Mesendoderm (in vitro differentiated cells): ENCODE measurements around the gene RDH8.

Experiments used
- DNase-seq: peaks from one replicate; pipeline ENCODE4 v3.0.0; 2013
- H2AK5ac ChIP-seq: 2 replicates; pipeline ENCODE4 v1.6.1; 2013; ENCODE audit warnings: low read length, inconsistent platforms
- H2BK120ac ChIP-seq: 2 replicates; pipeline ENCODE4 v1.6.1; 2013; ENCODE audit warnings: low read depth, mild to moderate bottlenecking, low read length, moderate library complexity, mixed read lengths
- H2BK15ac ChIP-seq: replicated peaks from 2 replicates; pipeline ENCODE4 v1.6.1; 2013; ENCODE audit warnings: low read depth, mild to moderate bottlenecking, moderate library complexity
- H2BK5ac ChIP-seq: 2 replicates; pipeline ENCODE4 v1.6.1; 2013; ENCODE audit warnings: low read length, inconsistent platforms
- H3K18ac ChIP-seq: 2 replicates; pipeline ENCODE4 v1.6.1; 2013; ENCODE audit warnings: mild to moderate bottlenecking, low read length, mixed read lengths
- H3K23ac ChIP-seq: one replicate; pipeline ENCODE4 v1.6.1; 2013; ENCODE audit warnings: low read length
- H3K27ac ChIP-seq: 2 replicates; pipeline ENCODE4 v1.5.1; 2013; ENCODE audit warnings: low read depth, mild to moderate bottlenecking, inconsistent platforms, low read length, moderate library complexity
- H3K27me3 ChIP-seq: 2 replicates; pipeline ENCODE4 v1.6.1; 2013; ENCODE audit warnings: low read length, control low read depth, mild to moderate bottlenecking, inconsistent platforms; ENCODE audit not compliant: insufficient read depth, poor library complexity
- H3K36me3 ChIP-seq: 2 replicates; pipeline ENCODE4 v1.6.1; 2013; ENCODE audit warnings: low read length, inconsistent platforms; ENCODE audit not compliant: control insufficient read depth, insufficient read depth
- H3K4ac ChIP-seq: one replicate; pipeline ENCODE4 v1.6.1; 2013; ENCODE audit warnings: low read depth, mild to moderate bottlenecking, low read length, moderate library complexity
- H3K4me1 ChIP-seq: 2 replicates; pipeline ENCODE4 v1.6.1; 2013; ENCODE audit warnings: low read depth, low read length, inconsistent platforms; ENCODE audit not compliant: control insufficient read depth
- H3K4me2 ChIP-seq: 2 replicates; pipeline ENCODE4 v1.6.1; 2013; ENCODE audit warnings: low read length
- H3K4me3 ChIP-seq: 2 replicates; pipeline ENCODE4 v1.5.1; 2013; ENCODE audit warnings: mild to moderate bottlenecking, low read length
- H3K56ac ChIP-seq: one replicate; pipeline ENCODE4 v1.6.1; 2013; ENCODE audit warnings: low read length
- H3K79me1 ChIP-seq: 2 replicates; pipeline ENCODE4 v1.6.1; 2013; ENCODE audit warnings: low read length, inconsistent platforms
- H3K79me2 ChIP-seq: 2 replicates; pipeline ENCODE4 v1.6.1; 2013; ENCODE audit warnings: mild to moderate bottlenecking, low read length; ENCODE audit not compliant: control insufficient read depth, insufficient read depth
- H3K9ac ChIP-seq: 2 replicates; pipeline ENCODE4 v1.6.1; 2013; ENCODE audit warnings: low read length, inconsistent platforms
- H4K5ac ChIP-seq: one replicate; pipeline ENCODE4 v1.6.1; 2013; ENCODE audit warnings: low read length
- H4K8ac ChIP-seq: one replicate; pipeline ENCODE4 v1.6.1; 2013; ENCODE audit warnings: low read depth, mild to moderate bottlenecking, control low read depth, low read length, moderate library complexity
- WGBS: extraction: QIAGEN DNeasy Blood & Tissue Kit; methylation state at CpG from one replicate; pipeline ENCODE4 v1.1.7; 2013; ENCODE audit warnings: low lambda C conversion rate, missing lambda C conversion rate; ENCODE audit not compliant: insufficient coverage; ENCODE audit errors: extremely low coverage; 5-methylcytosine and 5-hydroxymethylcytosine counted together

Gene RDH8

DNA sequence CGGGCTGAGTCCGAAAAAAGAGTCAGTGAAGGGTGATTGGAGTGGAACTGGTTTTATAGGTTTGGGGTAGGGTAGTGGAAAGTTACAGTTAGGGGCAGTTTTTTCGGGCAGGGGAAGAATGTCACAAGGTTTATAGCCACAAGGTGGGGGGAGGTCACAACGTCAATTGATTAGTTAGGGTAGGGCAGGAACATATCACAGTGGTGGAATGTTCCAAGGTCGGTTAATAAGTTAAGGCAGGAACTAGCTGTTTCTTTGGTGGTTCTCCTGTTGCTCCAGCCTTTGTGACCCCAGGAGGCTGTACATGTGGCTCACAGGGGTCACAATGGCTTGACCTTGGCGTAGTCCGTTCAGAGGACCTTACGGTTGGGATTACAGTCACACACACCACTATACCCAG is 20.3 kb downstream of the RDH8 start:
- Histone ChIP-seq H3K23ac (no peak overlapping the region), H3K4me1 (no peaks in the 10 kb centered on the region), H3K79me2 (no peaks in the 10 kb centered on the region), H3K36me3 (no peaks in the 10 kb centered on the region), H2BK5ac (no peak overlapping the region), H3K27ac (no peak overlapping the region), H3K4ac (no peak overlapping the region), H2AK5ac (no peak overlapping the region), H3K4me3 (no peak overlapping the region), H4K8ac (no peak overlapping the region), H2BK15ac (no peak overlapping the region), H3K9ac (no peak overlapping the region), H3K27me3 (no peaks in the 10 kb centered on the region), H3K56ac (no peak overlapping the region), H4K5ac (no peak overlapping the region), H2BK120ac (no peak overlapping the region), H3K4me2 (no peak overlapping the region), H3K18ac (no peak overlapping the region), H3K79me1 (no peaks in the 10 kb centered on the region)
- DNase-seq: no peak
- 100% methylated on average over 3 of the region's 8 CpGs for WGBS

GRCh38 chr19:10036601-10037071 is 23.4 kb downstream of the RDH8 start:
- Histone ChIP-seq H3K23ac (no peak overlapping the region), H3K27ac (no peak overlapping the region), H3K4me2 (no peak overlapping the region), H2BK15ac (no peak overlapping the region), H2BK5ac (no peak overlapping the region), H2AK5ac (no peak overlapping the region), H3K4me1 (no peaks in the 10 kb centered on the region), H3K4ac (no peak overlapping the region), H3K18ac (no peak overlapping the region), H4K5ac (no peak overlapping the region), H3K4me3 (no peak overlapping the region), H3K79me2 (no peaks in the 10 kb centered on the region), H3K79me1 (no peaks in the 10 kb centered on the region), H3K56ac (no peak overlapping the region), H3K27me3 (no peaks in the 10 kb centered on the region), H3K9ac (no peak overlapping the region), H4K8ac (no peak overlapping the region), H3K36me3 (no peaks in the 10 kb centered on the region), H2BK120ac (no peak overlapping the region)
- no peak for DNase-seq
- no CpG with 5 or more reads among the region's 5 CpGs for WGBS

DNA sequence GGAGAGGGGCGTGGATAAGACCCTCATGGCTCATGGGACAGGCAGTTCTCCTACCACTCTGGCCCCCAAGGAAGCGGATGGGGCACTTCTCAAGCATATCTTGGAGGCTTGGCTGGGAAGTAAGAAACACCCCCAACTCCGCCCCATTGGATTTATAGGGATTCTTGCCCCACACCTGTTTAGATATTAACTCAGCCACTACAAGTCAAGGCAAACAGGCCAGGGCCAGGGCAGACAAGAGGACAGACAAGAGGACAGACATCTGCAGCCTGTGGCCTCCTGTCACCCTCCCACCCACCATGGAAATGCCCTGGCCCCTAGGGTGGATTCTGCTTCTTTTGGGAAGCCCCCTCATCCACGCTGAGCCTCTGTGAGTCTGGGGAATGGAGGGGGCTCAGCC is 24.1 kb downstream of the RDH8 start:
- no peaks in the 10 kb centered on the region for H3K36me3 ChIP-seq
- no peak overlapping the region for H2BK5ac ChIP-seq
- H2BK15ac ChIP-seq: no peak overlapping the region
- WGBS: no CpG with 5 or more reads among the region's 4 CpGs
- H3K27ac ChIP-seq: no peak overlapping the region
- H3K18ac ChIP-seq: no peak overlapping the region
- H3K4me3 ChIP-seq: no peak overlapping the region
- H4K5ac ChIP-seq: no peak overlapping the region
- H3K4me2 ChIP-seq: no peak overlapping the region
- H3K9ac ChIP-seq: no peak overlapping the region
- no peaks in the 10 kb centered on the region for H3K27me3 ChIP-seq
- no peak overlapping the region for H3K23ac ChIP-seq
- no peak overlapping the region for H4K8ac ChIP-seq
- no peak overlapping the region for H2BK120ac ChIP-seq
- no peak for DNase-seq
- no peak overlapping the region for H3K56ac ChIP-seq
- no peaks in the 10 kb centered on the region for H3K79me2 ChIP-seq
- H2AK5ac ChIP-seq: no peak overlapping the region
- H3K4me1 ChIP-seq: no peaks in the 10 kb centered on the region
- H3K4ac ChIP-seq: no peak overlapping the region
- no peaks in the 10 kb centered on the region for H3K79me1 ChIP-seq

DNA sequence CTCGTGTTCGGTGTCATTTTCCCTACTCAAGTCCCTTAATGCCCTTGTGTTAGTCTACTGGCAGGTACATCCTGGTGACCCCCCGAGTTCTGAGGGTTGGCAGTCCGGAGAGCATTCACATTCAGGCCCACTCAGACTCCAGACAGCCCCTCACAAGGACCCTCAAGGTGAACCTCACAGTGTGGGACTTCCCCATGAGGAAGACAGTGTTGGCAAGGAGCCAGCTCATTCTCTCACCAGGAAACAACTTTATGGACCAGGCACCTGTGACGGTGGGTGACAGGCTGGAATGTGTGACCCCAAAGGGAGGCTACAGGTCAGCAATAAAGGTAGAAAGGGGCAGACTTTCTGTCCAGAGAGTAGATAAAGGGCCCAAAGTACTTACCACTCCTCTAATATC is 24.5 kb downstream of the RDH8 start:
- no peak for DNase-seq
- H2BK120ac ChIP-seq: no peak overlapping the region
- H4K5ac ChIP-seq: no peak overlapping the region
- H2BK5ac ChIP-seq: no peak overlapping the region
- no CpG with 5 or more reads among the region's 5 CpGs for WGBS
- no peak overlapping the region for H3K4ac ChIP-seq
- H3K27ac ChIP-seq: no peak overlapping the region
- H3K18ac ChIP-seq: no peak overlapping the region
- no peak overlapping the region for H2AK5ac ChIP-seq
- no peaks in the 10 kb centered on the region for H3K27me3 ChIP-seq
- H3K56ac ChIP-seq: no peak overlapping the region
- H3K4me2 ChIP-seq: no peak overlapping the region
- H3K4me1 ChIP-seq: no peaks in the 10 kb centered on the region
- H3K79me2 ChIP-seq: no peaks in the 10 kb centered on the region
- H2BK15ac ChIP-seq: no peak overlapping the region
- no peak overlapping the region for H3K4me3 ChIP-seq
- H3K23ac ChIP-seq: no peak overlapping the region
- no peaks in the 10 kb centered on the region for H3K79me1 ChIP-seq
- no peak overlapping the region for H3K9ac ChIP-seq
- H3K36me3 ChIP-seq: no peaks in the 10 kb centered on the region
- H4K8ac ChIP-seq: no peak overlapping the region

GRCh38 chr19:10043286-10043927 is 30.1 kb downstream of the RDH8 start:
- H3K4me3 ChIP-seq: peak overlapping the region; percentile 22
- H3K9ac ChIP-seq: no peak overlapping the region
- H2BK120ac ChIP-seq: no peak overlapping the region
- H4K5ac ChIP-seq: no peak overlapping the region
- H3K23ac ChIP-seq: no peak overlapping the region
- H3K36me3 ChIP-seq: no peaks in the 10 kb centered on the region
- H3K4ac ChIP-seq: no peak overlapping the region
- no peak overlapping the region for H2BK5ac ChIP-seq
- DNase-seq: peak; percentile 72
- no peaks in the 10 kb centered on the region for H3K27me3 ChIP-seq
- H3K18ac ChIP-seq: no peak overlapping the region
- no peak overlapping the region for H4K8ac ChIP-seq
- no peak overlapping the region for H2AK5ac ChIP-seq
- H3K4me1 ChIP-seq: no peaks in the 10 kb centered on the region
- H3K4me2 ChIP-seq: no peak overlapping the region
- H3K79me1 ChIP-seq: no peaks in the 10 kb centered on the region
- no peak overlapping the region for H3K27ac ChIP-seq
- no peak overlapping the region for H2BK15ac ChIP-seq
- no CpG with 5 or more reads among the region's 4 CpGs for WGBS
- H3K56ac ChIP-seq: no peak overlapping the region
- H3K79me2 ChIP-seq: no peaks in the 10 kb centered on the region

DNA sequence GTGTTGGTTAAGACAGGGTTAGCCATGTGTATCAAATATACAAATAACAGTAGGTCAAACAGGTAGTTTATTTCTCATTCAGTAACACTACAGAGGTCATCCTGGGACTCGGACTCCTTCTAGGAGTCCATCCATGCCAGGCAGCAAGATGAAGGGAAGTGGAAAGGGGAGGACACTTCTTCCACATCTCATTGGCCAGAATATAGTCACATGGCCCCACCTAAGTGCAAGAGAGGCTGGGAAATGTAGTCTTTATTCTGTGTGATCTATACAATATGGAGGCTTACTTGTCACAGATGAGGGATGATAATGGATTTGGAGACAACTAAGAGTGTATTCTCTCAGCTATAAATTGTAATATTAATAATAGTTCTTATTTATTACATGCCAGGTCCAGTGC is 31.1 kb downstream of the RDH8 start:
- Histone ChIP-seq H3K4me2 (no peak overlapping the region), H3K79me2 (no peaks in the 10 kb centered on the region), H3K36me3 (no peaks in the 10 kb centered on the region), H4K8ac (no peak overlapping the region), H3K9ac (no peak overlapping the region), H3K27ac (no peak overlapping the region), H3K18ac (no peak overlapping the region), H4K5ac (no peak overlapping the region), H2BK15ac (no peak overlapping the region), H3K4ac (no peak overlapping the region), H2AK5ac (no peak overlapping the region), H3K56ac (no peak overlapping the region), H2BK5ac (no peak overlapping the region), H3K4me1 (no peaks in the 10 kb centered on the region), H3K79me1 (no peaks in the 10 kb centered on the region), H3K27me3 (no peaks in the 10 kb centered on the region), H2BK120ac (no peak overlapping the region), H3K4me3 (no peak overlapping the region), H3K23ac (no peak overlapping the region)
- DNase-seq: no peak
- WGBS: no CpG with 5 or more reads among the region's 1 CpG
